Glomerular visceral epithelial cell (primary cell): Measurements from ENCODE around the gene ITGA1.
"Not testable (repeated sequence)": the region's sequence is repeated elsewhere in the genome, so short reads cannot be mapped to it uniquely, and the experiment has no call there.

ENCODE experiments used
- DNase-seq: peaks from one replicate; pipeline ENCODE4 v3.0.0-alpha.2; 2016; ENCODE audit errors: extremely low spot score

The ITGA1 gene

DNA sequence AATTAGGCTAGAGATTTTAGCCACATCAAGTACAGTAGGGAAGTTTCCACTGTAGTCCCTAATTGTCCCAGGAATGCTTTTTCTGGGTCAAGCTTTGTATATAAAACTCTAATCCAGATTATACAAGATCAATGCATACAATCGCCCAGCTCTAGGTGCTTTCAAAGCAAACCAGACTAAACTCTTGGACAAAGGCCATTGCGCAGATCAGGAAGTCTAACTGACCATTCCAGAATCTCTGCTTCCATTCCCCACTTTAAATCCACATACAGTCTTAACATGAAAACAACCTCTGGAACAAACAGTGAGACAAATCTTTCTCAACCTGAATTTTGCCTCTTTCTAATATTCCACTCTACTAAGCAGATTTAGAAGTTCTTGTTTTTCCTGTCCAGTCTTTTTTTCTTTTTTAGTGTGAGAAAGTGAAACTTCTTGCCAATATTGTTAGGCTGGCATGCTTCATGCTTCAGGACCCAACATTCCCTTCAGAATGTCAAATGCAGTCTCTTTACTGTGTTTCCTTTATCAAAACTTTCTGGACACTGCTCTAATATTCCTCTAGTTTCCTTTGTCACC lies 76.1 kb downstream of the ITGA1 start:
- DNase-seq, result no peak

DNA sequence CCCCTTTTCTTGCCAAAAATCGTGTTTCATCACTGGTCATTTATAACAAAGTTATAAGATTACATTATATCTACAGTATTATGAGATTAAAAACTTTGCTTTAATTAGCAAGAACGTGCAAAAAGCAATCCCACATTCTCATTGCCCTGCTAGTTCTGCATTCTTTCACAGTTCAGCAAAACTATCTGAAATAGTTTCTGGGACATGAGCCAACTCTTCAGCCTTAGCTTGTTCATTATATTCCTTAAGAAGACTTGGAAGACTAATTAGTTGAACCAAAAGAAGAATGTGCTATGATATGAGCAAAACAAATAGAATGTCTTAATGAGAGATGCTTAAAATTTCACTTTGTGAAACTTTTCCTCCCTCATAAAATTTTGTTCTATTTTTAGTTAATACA lies 76.7 kb downstream of the ITGA1 start:
- DNase-seq, result peak; percentile 16

DNA sequence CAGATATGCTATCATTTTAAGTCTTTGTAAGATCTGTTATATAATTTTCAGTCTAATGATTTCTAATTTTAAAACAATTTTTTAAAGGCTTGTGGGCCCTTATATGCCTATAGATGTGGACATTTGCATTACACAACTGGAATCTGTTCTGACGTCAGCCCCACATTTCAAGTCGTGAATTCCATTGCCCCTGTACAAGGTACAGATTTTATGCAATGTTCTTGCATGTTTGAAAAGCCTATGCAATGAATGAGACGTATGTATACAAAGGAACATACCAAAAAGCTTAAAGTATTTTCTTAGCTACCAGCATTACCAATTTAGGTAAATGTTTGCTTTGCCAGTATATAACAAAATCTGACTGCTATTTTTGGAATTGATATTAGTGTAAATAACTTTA lies 77.2 kb downstream of the ITGA1 start:
- DNase-seq, result no peak

DNA sequence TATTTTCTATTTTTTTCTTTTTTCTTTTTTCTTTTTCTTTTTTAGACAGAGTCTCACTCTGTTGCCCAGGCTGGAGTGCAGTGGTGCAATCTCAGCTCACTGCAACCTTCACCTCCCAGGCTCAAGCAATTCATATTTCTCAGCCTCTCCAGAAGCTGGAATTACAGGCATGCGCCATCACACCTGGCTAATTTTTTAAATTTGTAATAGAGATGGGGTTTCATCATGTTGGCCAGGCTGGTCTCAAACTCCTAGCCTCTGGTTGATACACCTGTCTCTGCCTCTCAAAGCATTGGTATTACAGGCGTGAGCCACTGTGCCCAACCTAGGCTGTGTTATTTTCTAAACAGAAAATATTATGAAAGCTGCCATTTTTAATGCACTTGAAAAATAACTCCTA lies 78.3 kb downstream of the ITGA1 start:
- not testable (repeated sequence) for DNase-seq

DNA sequence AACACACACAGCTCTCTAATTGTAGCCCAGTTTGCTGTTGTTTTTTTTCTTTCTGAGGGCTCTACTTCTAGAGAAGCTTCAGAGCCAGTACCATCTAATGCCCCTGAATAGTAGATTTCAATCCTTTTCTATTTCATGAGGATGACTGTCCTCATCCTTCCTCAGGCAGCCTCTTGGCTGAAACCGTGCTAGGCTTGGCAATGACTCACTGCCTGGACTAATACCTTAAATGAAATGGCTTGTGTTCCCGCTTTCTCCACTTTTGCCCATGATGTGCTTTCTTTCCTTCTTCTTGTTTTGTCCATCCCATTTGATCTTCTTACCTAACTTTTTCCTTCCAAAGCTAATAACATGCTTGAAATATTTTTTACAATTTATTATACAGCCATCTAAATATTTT lies 80.1 kb downstream of the ITGA1 start:
- DNase-seq, result peak; percentile 20

DNA sequence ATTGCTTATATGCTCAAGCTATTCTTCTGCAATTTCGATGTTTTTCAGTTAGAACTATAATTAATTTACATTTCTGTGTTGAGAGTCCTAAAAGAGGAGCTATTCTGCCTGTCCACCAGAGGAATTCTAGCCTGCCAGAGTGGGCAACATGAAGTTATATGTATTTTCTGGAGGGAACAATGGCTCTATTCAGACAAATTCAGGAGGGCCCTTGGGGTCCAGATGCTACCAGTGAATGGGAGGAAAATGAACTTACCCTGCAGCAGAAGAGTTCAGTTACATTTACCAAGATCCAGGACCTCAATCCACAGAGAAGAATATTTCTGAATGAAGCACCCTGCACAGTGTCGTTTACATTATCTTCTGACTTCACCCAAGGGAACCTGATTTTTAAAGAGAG lies 80.7 kb downstream of the ITGA1 start:
- no peak for DNase-seq

DNA sequence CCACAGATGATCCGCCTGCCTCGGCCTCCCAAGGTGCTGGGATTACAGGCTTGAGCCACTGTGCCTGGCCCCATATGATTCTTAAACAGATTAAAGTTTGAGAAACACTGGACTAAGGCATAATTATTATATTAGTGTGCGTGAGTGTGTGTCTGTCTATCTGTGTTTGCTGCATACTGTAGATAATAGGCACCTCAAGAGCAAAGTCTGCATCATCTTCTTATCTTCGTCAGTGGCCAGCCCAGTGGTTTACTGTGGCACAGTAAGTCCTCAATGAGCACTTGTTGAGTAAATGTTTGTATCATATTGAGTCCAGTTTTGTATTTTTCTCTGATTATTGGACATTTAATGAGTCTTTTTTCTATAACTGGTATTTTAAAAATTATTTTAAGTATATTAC lies 81.7 kb downstream of the ITGA1 start:
- DNase-seq, result no peak

DNA sequence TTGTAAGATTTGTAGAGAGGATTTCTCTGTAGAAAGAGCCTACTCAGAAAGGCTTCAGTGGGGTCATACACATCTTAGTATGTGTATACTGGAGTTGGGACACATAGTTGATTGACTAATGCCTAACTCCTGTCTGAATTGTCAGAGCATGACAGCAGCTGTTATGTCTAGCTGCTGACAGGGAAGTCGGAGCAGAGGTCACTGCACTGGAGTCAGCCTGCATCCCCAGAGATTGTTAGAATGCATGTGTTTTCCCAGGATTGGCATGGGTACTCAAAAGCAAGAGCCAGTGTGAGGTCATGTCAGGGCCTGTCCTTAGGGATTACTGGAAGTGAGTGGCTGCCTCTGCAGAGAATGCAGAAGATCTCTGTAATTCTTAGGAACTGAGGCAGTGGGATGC lies 82.7 kb downstream of the ITGA1 start:
- peak; percentile 77 for DNase-seq

- DNase-seq, result no peak
These were observed 88.1 kb downstream of the ITGA1 start for GRCh38 chr5:52875827-52876226.

DNA sequence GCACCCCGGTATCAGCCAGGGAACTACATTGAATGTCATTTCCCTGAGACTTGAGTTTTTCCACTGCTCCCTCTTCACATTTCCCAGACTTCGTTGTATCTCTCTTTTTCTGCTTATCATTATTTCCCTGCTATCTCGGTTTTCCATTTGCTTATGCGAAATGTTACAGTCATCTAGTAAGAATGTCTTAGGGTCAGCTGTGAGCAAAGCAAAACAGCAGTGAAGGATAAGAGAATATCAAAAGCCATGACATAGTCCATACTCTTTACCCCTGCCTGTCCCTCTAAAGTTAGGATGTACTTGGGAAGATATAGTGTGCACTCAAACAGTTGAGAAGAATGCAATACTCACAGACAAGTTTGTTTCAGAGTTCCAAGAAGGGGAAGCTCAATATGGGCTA lies 88.7 kb downstream of the ITGA1 start:
- DNase-seq, result no peak

DNA sequence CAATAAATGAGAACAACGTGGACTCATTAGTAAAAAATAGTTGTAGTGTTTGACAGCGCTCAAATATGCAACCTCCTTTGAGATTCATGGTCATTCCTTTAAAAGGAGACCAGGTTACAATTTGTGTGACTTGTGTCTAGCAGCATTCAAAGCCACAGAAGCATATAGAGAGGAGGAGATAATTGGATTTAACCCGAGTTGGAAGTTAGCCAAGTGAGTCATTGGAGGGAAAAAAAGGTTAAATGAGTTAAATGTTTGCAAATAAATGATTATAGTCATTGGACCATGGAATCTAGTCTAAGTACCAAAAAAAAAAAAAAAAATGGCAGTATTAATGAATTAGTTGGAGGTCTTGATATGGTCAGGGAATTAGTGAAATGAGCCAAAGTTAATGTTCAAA lies 90.9 kb downstream of the ITGA1 start:
- peak; percentile 73 for DNase-seq

- no peak for DNase-seq
These were observed 92.8 kb downstream of the ITGA1 start for GRCh38 chr5:52880541-52880940.

GRCh38 chr5:52881468-52881867 lies 93.8 kb downstream of the ITGA1 start:
- DNase-seq, result no peak

- no peak for DNase-seq
These were observed 95.4 kb downstream of the ITGA1 start for GRCh38 chr5:52883110-52883509.

DNA sequence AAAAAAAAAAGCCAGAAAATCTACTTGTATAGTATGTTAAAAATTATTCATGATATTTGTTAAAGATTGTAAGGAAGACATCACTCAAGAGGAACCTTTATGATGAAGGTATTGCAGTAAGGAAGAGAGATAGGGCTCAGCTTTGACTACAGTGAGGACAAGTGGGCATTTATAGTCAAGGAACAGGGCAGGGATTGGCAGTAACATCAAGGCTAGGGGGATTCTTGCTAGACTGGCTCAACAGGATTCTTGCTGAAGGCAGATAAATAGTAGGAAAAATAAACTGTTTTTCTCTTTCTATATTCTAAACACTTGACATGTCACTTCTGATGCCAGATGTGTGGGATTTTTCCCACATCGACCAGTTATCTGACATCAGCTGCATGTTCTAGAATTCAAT lies 96.7 kb downstream of the ITGA1 start:
- DNase-seq, result no peak

- no peak for DNase-seq
These were observed 97.9 kb downstream of the ITGA1 start for GRCh38 chr5:52885614-52886013.

GRCh38 chr5:52886206-52886605 lies 98.5 kb downstream of the ITGA1 start:
- no peak for DNase-seq

- no peak for DNase-seq
These were observed 99.3 kb downstream of the ITGA1 start for GRCh38 chr5:52887066-52887465.

DNA sequence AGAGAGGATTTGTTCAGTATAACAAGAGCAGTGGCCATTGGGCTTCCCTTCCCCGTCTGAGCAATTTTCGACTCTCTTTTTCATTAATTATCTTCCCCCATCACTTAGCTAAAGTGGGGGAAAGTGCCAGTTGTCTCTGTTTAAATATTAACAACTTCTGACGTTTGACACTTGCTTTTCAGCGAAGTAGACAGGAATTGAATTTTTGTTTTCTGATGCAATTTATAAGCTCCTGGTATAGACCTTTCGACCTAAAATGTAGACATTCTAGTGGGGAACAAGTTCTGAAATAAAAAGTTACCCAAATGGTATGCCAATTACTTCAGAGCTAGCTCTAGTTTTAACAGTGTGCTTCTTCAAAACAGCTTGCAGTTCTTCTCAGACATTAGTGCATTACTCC lies 100.6 kb downstream of the ITGA1 start:
- no peak for DNase-seq

GRCh38 chr5:52892242-52892878 lies 104.6 kb downstream of the ITGA1 start:
- DNase-seq, result no peak

GRCh38 chr5:52893105-52893504 lies 105.4 kb downstream of the ITGA1 start:
- DNase-seq, result peak; percentile 17

DNA sequence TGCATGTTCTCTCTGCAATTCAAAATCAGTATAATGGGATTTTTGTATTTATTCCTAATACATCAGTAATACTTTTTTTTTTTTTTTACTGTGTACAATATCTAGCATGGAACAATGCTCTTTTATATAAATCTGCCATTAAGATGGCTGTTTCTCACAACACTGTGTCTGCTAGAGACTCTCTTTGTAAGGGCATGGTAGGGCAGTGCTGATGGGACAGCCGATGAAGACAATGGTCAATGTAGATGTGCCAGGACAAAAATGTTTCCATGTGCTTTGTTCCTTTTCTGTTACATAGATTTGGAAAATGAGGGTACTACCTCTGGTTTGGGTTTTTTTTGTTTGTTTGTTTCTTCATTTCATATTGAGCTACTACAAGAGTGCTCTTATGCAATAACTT lies 106.1 kb downstream of the ITGA1 start:
- DNase-seq, result no peak

- no peak for DNase-seq
These were observed 106.7 kb downstream of the ITGA1 start for GRCh38 chr5:52894451-52894850.

DNA sequence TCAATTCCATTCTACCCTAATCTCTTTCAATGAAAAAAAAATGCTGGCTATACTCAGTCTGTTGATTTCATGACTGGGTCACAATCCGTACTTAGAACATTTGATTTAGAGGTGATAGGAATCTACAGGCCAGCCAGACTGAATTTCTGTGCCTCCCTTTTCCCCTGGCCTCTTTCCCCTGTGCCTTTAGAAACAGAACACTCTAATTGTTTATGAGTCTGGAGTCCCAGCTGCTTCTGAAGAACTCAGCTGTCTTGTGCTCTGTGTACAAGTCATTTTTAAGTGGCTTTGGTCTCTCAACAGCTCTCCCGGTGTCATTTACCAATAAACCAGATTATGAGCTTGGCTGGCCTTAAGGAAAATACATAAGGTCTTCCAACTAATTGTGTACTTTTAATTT lies 107.4 kb downstream of the ITGA1 start:
- DNase-seq, result no peak
